Left lung (tissue), 10 donors: ENCODE results near the gene CDSN. TPM values are rescaled to one million over a fixed set of nuclear protein-coding genes. Genes with fewer than 3 reads are reported as not detected.

Experiments
- ATAC-seq: fragments of 200-7000 bp; cut with Tn5 transposase; one replicate; pipeline ENCODE4 v1.9.1; 2020; ENCODE audit warnings: moderate library complexity
- DNase-seq, 4 donors: peaks; one replicate each; pipeline ENCODE4 v3.0.0-alpha.2; 2013 to 2020
- H3K27ac ChIP-seq, 2 donors: fragments of 200-600 bp; sonication (generic) in 1 of 2; one replicate each; pipeline versions ENCODE4 v1.5.0 to v1.8.0; 2020 to 2021
- H3K27me3 ChIP-seq, 2 donors: fragments of 200-600 bp; sonication (generic) in 1 of 2; one replicate each; pipeline versions ENCODE4 v1.5.0 to v1.8.0; 2020 to 2021
- H3K36me3 ChIP-seq, 2 donors: fragments of 200-600 bp; sonication (generic) in 1 of 2; one replicate each; pipeline versions ENCODE4 v1.5.0 to v1.8.0; 2020 to 2021
- H3K4me1 ChIP-seq, 2 donors: fragments of 200-600 bp; one replicate each; pipeline ENCODE4 v1.8.0; 2021
- H3K4me3 ChIP-seq, 2 donors: fragments of 200-600 bp; sonication (generic) in 1 of 2; one replicate each; pipeline versions ENCODE4 v1.5.0 to v1.8.0; 2020 to 2021; ENCODE audit warnings: mild to moderate bottlenecking in 1 of 2
- H3K9me3 ChIP-seq, 2 donors: fragments of 200-600 bp; sonication (generic) in 1 of 2; one replicate each; pipeline versions ENCODE4 v1.5.0 to v1.8.0; 2020 to 2021
- CTCF ChIP-seq, 2 donors: fragments of 200-600 bp; sonication (generic) in 1 of 2; IDR thresholded peaks; one replicate each; pipeline versions ENCODE4 v1.5.0 to v1.8.0; 2021; ENCODE audit warnings: antibody characterized with exemption in 2 of 2
- intact Hi-C, 2 donors: fragments of 100-400 bp; cut with DNase I; formaldehyde crosslinking; loops; one replicate each; pipeline versions ENCODE4 v1.11.2 to v1.14.2; 2022
- polyA plus RNA-seq, 6 donors: library from polyadenylated mRNA; unstranded; fragments of 120-200 nt; gene quantifications; one replicate each; pipeline ENCODE4 v1.2.1, GENCODE V29; 2013; ENCODE audit not compliant: insufficient read length in 6 of 6
- total RNA-seq, 2 donors: library from RNA; stranded (reverse); fragmentation: NEBNext Ultra II Directional; extraction: Animal tissue kit (Norgen Biotek cat#: 25700); gene quantifications; one replicate each; pipeline ENCODE4 v1.2.1, GENCODE V29; 2021
- donor health status: DM: no; HTN: yes; CAD: no.
- donor health status: DM: no; HTN: no; CAD: no.

The CDSN gene
- total and polyA plus RNA-seq, 8 donors = 0.13 to 0.61 TPM; not detected in 6

GRCh38 chr6:31142361-31142761 is 22.1 kb upstream of the CDSN start:
- TF ChIP-seq CTCF (IDR thresholded peaks at IDR 0.05) = no peak
- intact Hi-C loops = no loop called here
- H3K27ac ChIP-seq = no peak overlapping the region
- H3K27me3 ChIP-seq = no peaks in the 10 kb centered on the region
- H3K9me3 ChIP-seq = no peaks in the 10 kb centered on the region
- ATAC-seq (no peak), DNase-seq (no peak)
- H3K36me3 ChIP-seq = peaks cover 0 to 28% of the 10 kb centered on the region in 2 donors
- peaks cover 0 to 5% of the 10 kb centered on the region in 2 donors for H3K4me1 ChIP-seq
- no peak overlapping the region for H3K4me3 ChIP-seq

- no peak overlapping the region for H3K27ac ChIP-seq
- no peak for DNase-seq
- peaks cover 0 to 5% of the 10 kb centered on the region in 2 donors for H3K4me1 ChIP-seq
- no peaks in the 10 kb centered on the region for H3K27me3 ChIP-seq
- intact Hi-C loops = no loop called here
- H3K4me3 ChIP-seq = no peak overlapping the region
- H3K9me3 ChIP-seq = no peaks in the 10 kb centered on the region
- peaks cover 0 to 28% of the 10 kb centered on the region in 2 donors for H3K36me3 ChIP-seq
- no peak for TF ChIP-seq CTCF (IDR thresholded peaks at IDR 0.05)
- ATAC-seq = no peak
These were observed 20.4 kb upstream of the CDSN start for GRCh38 chr6:31140643-31141042.

GRCh38 chr6:31139599-31139998 is 19.4 kb upstream of the CDSN start:
- Histone ChIP-seq H3K36me3 (peaks cover 0 to 20% of the 10 kb centered on the region in 2 donors), H3K4me3 (no peak overlapping the region), H3K4me1 (peaks cover 0 to 5% of the 10 kb centered on the region in 2 donors), H3K9me3 (no peaks in the 10 kb centered on the region), H3K27ac (no peak overlapping the region), H3K27me3 (no peaks in the 10 kb centered on the region)
- TF ChIP-seq CTCF (IDR thresholded peaks at IDR 0.05) = no peak
- DNase-seq = no peak
- no peak for ATAC-seq
- intact Hi-C loops = loop anchor here (2.0 to 10.0 kb wide), 3 partner anchors 51 to 228 kb away; no protein-coding TSS in a partner anchor

- peaks cover 0 to 5% of the 10 kb centered on the region in 2 donors for H3K4me1 ChIP-seq
- H3K27ac ChIP-seq = no peak within 1 kb of the TSS
- no peak within 1 kb of the TSS for H3K4me3 ChIP-seq
- ATAC-seq (no peak), DNase-seq (no peak)
- peaks cover 0 to 14% of the 10 kb centered on the region in 2 donors for H3K36me3 ChIP-seq
- intact Hi-C loops = loop anchor here (2.0 to 10.0 kb wide), 3 partner anchors 52 to 228 kb away; no protein-coding TSS in a partner anchor
- H3K27me3 ChIP-seq = no peaks in the 10 kb centered on the region
- no peak for TF ChIP-seq CTCF (IDR thresholded peaks at IDR 0.05)
- H3K9me3 ChIP-seq = no peaks in the 10 kb centered on the region
These were observed 18.7 kb upstream of the CDSN start, which contains the start of gene PSORS1C2 for GRCh38 chr6:31138982-31139381. TSS of gene PSORS1C2 (minus strand) at chr6:31139066. CDS start at chr6:31139026, 40 bp downstream.

- H3K4me1 ChIP-seq = peaks cover 0 to 5% of the 10 kb centered on the region in 2 donors
- ATAC-seq (no peak), DNase-seq (no peak)
- intact Hi-C loops = loop anchor here (5.0 to 10.0 kb wide), 2 partner anchors 59 to 232 kb away; no protein-coding TSS in a partner anchor
- no peak for TF ChIP-seq CTCF (IDR thresholded peaks at IDR 0.05)
- no peaks in the 10 kb centered on the region for H3K27me3 ChIP-seq
- H3K36me3 ChIP-seq = no peaks in the 10 kb centered on the region
- H3K9me3 ChIP-seq = no peaks in the 10 kb centered on the region
- H3K27ac ChIP-seq = no peak overlapping the region
- no peak overlapping the region for H3K4me3 ChIP-seq
These were observed 15.5 kb upstream of the CDSN start for GRCh38 chr6:31135710-31136109.
